Measurements from ENCODE around the gene SBNO1.

- TF ChIP-seq ZNF274 (IDR thresholded peaks at IDR 0.05; ENCODE audit: low read depth, low read length) (no peak), YY1 (IDR thresholded peaks at IDR 0.05; ENCODE audit: insufficient read depth, insufficient read length) (no peak), SUZ12 (IDR thresholded peaks at IDR 0.05; ENCODE audit: extremely low read depth, insufficient read depth, insufficient read length) (no peak)
Measured at GRCh38 chr12:123278101-123278627, 86.5 kb downstream of the SBNO1 start.
